ENCODE results near the gene SMIM38. TPM values are rescaled to one million over a fixed set of nuclear protein-coding genes. Genes with fewer than 3 reads are reported as not detected.

The SMIM38 gene
- total RNA-seq, 1 experiment from 2014 or later: 0.09 TPM

DNA sequence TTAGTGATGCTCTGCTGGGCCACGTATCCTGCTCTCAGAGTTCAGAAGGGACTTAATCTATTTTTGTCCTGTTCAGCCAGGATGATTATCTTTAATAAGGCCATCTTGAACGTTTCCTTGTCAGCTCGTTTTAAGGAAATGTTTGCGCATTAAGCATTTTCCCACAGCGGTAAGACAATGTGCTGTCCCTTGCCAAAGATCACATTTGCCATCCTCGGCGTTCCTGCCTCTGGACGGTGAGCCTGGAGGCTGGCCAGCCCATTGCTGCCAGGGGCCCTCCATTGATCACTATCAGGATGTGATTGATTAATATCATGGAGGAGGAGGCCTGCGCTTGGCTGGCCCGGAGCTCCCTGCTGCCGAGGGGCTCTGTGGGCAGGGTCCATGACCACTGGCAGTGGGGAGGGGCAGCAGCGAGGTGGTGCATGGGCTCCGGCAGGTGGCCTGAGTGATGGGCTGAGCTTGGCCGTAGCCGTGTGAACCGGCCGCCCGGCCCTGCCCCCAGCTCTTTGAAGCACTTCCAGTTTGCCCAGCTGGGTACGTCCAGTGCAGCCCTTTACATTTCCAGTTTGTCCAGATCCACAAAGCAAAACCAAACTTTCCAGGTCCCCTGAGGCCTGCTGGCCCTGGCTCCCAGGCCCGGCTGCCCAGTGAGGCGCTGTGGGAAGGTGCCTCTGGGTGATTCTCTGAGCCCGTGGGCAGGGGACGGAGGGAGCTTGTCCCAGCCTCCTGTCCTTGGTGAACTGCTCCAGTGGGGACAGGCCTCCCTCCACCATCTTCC lies 49.5 kb upstream of the SMIM38 start:
- Histone ChIP-seq H2BK120ac (ENCODE audit: low read depth, low read length, poor library complexity, severe bottlenecking) (no peak overlapping the region), H2BK15ac (ENCODE audit: low read depth, low read length) (no peak overlapping the region), H3K79me1 (ENCODE audit: insufficient read depth, low read depth, low read length, poor library complexity, severe bottlenecking) (no peaks in the 10 kb centered on the region), H4K91ac (ENCODE audit: insufficient read length, low read depth, low read length) (no peak overlapping the region), H3K79me2 (ENCODE audit: insufficient read depth, low read length) (no peaks in the 10 kb centered on the region), H3K9me3 (ENCODE audit: control insufficient read depth, low read depth, low read length) (no peaks in the 10 kb centered on the region), H2BK5ac (ENCODE audit: insufficient read length, low read length) (no peak overlapping the region), H3K23me2 (ENCODE audit: insufficient read length, low read depth, low read length, poor library complexity, severe bottlenecking) (no peaks in the 10 kb centered on the region), H3T11ph (ENCODE audit: low read length) (no peak overlapping the region), H3K14ac (ENCODE audit: insufficient read depth, low read length) (no peak overlapping the region; the same call in 1 of the 2 replicates), H2AFZ (ENCODE audit: low read length) (no peak overlapping the region), H4K8ac (replicated peaks; ENCODE audit: insufficient read length, low read depth, low read length) (no peak overlapping the region), H2AK5ac (ENCODE audit: insufficient read length, low read length) (no peak overlapping the region), H3K23ac (ENCODE audit: insufficient read length, low read depth, low read length) (no peak overlapping the region), H3K9ac (ENCODE audit: extremely low read depth, insufficient read length, low read length) (no peak overlapping the region), H3K56ac (ENCODE audit: insufficient read length, low read depth, low read length) (no peak overlapping the region), H4K20me1 (ENCODE audit: control insufficient read depth, insufficient read depth, insufficient read length) (no peaks in the 10 kb centered on the region), H2BK20ac (ENCODE audit: low read depth, low read length, poor library complexity, severe bottlenecking) (no peak overlapping the region), H3K4me1 (ENCODE audit: insufficient read depth, low read length) (no peaks in the 10 kb centered on the region), H3K4me2 (ENCODE audit: insufficient read depth, insufficient read length, low read length) (no peak overlapping the region), H3K27me3 (ENCODE audit: insufficient read depth, low read length) (no peaks in the 10 kb centered on the region), H3K18ac (ENCODE audit: insufficient read length, low read depth, low read length) (no peak overlapping the region), H2BK12ac (ENCODE audit: insufficient read length, low read depth, low read length) (no peak overlapping the region), H4K5ac (ENCODE audit: insufficient read length, low read depth, low read length) (no peak overlapping the region), H3K4ac (ENCODE audit: low read depth, low read length) (no peak overlapping the region), H3K27ac (ENCODE audit: insufficient read length, low read depth, low read length) (no peak overlapping the region)
- Mint-ChIP-seq H3K4me3 (no peak overlapping the region), H3K9me3 (peaks cover 15 to 16% of the 10 kb centered on the region in 2 experiments), H3K27ac (peak overlapping the region in 1 of 3 experiments; percentile 59; a peak in 2 of 7 replicates), H3K36me3 (ENCODE audit: insufficient read depth in 1 of 3, low read depth in 3 of 3) (peaks cover 2 to 15% (median 3%) of the 10 kb centered on the region in 3 experiments; a peak in 4 of 7 replicates), H3K27me3 (ENCODE audit: low read depth) (peaks cover 15% of the 10 kb centered on the region; the same call in 1 of the 2 replicates), H3K4me1 (peaks cover 0 to 5% of the 10 kb centered on the region in 2 experiments; a peak in 1 of 4 replicates)
- no peak for DNase-seq
- TF ChIP-seq, protein P1, sequence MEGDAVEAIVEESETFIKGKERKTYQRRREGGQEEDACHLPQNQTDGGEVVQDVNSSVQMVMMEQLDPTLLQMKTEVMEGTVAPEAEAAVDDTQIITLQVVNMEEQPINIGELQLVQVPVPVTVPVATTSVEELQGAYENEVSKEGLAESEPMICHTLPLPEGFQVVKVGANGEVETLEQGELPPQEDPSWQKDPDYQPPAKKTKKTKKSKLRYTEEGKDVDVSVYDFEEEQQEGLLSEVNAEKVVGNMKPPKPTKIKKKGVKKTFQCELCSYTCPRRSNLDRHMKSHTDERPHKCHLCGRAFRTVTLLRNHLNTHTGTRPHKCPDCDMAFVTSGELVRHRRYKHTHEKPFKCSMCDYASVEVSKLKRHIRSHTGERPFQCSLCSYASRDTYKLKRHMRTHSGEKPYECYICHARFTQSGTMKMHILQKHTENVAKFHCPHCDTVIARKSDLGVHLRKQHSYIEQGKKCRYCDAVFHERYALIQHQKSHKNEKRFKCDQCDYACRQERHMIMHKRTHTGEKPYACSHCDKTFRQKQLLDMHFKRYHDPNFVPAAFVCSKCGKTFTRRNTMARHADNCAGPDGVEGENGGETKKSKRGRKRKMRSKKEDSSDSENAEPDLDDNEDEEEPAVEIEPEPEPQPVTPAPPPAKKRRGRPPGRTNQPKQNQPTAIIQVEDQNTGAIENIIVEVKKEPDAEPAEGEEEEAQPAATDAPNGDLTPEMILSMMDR (conservative IDR thresholded peaks at IDR 0.05): no peak
- no CpG with 5 or more reads among the region's 23 CpGs for WGBS (ENCODE audit: extremely low coverage, insufficient read length, low lambda C conversion rate)

All from H9 (cell line).